Kidney epithelial cell (primary cell): ENCODE data around the gene TTLL11. TPM values are rescaled to one million over a fixed set of nuclear protein-coding genes. Genes with fewer than 3 reads are reported as not detected.

Experiments
- DNase-seq: peaks from one replicate; pipeline ENCODE4 v3.0.0-alpha.2; 2010; ENCODE audit warnings: low read depth
- H3K27me3 ChIP-seq: 2 replicates; pipeline ENCODE4 v1.6.0; 2011; ENCODE audit warnings: low read length; ENCODE audit not compliant: control insufficient read depth, insufficient read depth
- H3K36me3 ChIP-seq: 2 replicates; pipeline ENCODE4 v1.5.1; 2011; ENCODE audit warnings: low read length; ENCODE audit not compliant: control insufficient read depth, insufficient read depth
- H3K4me3 ChIP-seq: 2 replicates; pipeline ENCODE4 v1.5.1; 2011; ENCODE audit warnings: low read depth, mild to moderate bottlenecking, control low read depth, low read length
- total RNA-seq: library from RNA; depleted of rRNA; stranded (reverse); fragments of >200 nt; gene quantifications from 2 replicates; pipeline ENCODE4 v1.2.3, GENCODE V29; 2015
- TF ChIP-seq, protein P1 (sequence below): IDR thresholded peaks from 2 replicates; pipeline ENCODE4 v1.5.1; 2011; ENCODE audit warnings: mild to moderate bottlenecking, moderate library complexity, low read length, control low read depth, inconsistent platforms; ENCODE audit not compliant: insufficient read depth, poor library complexity, severe bottlenecking

The TTLL11 gene
- total RNA-seq, 1 donor from 2014 or later: 4.2 TPM

DNA sequence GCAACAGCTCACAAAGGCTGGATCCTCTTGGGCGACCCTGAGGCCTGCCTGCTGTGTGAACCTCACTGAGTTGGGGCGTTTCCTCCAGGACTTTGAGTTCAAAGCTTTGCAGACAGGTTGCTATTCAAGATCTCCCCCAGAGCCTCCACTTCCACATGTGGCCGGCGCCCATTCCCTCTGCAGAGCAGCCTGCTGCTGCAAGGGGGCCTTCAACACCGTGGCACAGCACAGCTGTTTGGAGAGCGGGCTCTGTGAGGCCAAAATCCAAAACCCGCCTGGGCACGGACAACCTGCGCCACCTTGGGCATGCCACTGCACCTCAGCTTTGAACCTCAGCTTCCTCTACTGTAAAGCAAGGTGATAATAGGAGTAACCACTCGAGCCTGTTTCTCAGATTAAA, 281.4 kb downstream of the TTLL11 start:
- no peak overlapping the region for H3K4me3 ChIP-seq
- peaks cover 11% of the 10 kb centered on the region for H3K27me3 ChIP-seq
- no peak for DNase-seq
- no peaks in the 10 kb centered on the region for H3K36me3 ChIP-seq
- TF ChIP-seq, protein P1, sequence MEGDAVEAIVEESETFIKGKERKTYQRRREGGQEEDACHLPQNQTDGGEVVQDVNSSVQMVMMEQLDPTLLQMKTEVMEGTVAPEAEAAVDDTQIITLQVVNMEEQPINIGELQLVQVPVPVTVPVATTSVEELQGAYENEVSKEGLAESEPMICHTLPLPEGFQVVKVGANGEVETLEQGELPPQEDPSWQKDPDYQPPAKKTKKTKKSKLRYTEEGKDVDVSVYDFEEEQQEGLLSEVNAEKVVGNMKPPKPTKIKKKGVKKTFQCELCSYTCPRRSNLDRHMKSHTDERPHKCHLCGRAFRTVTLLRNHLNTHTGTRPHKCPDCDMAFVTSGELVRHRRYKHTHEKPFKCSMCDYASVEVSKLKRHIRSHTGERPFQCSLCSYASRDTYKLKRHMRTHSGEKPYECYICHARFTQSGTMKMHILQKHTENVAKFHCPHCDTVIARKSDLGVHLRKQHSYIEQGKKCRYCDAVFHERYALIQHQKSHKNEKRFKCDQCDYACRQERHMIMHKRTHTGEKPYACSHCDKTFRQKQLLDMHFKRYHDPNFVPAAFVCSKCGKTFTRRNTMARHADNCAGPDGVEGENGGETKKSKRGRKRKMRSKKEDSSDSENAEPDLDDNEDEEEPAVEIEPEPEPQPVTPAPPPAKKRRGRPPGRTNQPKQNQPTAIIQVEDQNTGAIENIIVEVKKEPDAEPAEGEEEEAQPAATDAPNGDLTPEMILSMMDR: no peak

DNA sequence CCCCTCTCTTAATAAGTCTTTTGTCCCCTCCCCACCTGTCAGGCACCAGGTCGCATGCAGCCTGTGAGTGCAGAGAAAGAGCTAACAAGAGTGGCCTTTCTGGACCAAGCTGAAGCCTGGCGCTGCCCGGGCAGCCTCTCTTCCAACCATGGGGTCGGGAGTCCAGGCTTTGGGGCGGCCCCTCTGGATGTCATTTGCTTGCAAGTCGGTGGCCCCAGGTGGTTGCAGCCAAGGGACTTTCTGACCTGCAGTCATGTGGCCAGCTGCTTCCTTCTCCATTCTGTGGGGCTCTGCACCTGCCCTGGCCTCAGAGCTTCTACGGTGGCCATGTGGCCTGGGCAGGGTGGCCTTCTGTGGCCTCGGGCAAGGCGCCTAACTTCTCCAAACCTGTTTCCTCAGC, 282.0 kb downstream of the TTLL11 start:
- DNase-seq: no peak
- Histone ChIP-seq H3K36me3 (no peaks in the 10 kb centered on the region), H3K4me3 (no peak overlapping the region), H3K27me3 (peaks cover 11% of the 10 kb centered on the region)
- TF ChIP-seq, protein P1: no peak

DNA sequence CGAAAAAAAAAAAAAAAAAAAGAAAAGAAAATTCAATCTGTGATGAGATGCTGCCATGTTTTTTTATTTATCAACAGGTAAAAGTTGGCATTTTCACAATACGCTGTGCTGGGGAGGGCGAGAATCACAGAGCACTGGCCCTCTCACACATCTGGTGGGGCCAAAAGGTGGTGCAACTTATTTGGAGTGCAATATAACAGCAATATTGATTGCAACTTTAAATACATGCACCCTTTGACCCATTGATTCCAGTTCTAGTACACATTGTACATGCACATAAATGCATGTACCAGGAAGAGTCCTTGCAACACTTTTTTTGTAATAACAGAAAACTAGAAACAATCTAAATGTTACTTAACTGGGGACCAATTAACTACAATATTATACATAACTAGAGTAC, 282.6 kb downstream of the TTLL11 start:
- TF ChIP-seq, protein P1: no peak
- DNase-seq: no peak
- Histone ChIP-seq H3K27me3 (peaks cover 11% of the 10 kb centered on the region), H3K4me3 (no peak overlapping the region), H3K36me3 (no peaks in the 10 kb centered on the region)

DNA sequence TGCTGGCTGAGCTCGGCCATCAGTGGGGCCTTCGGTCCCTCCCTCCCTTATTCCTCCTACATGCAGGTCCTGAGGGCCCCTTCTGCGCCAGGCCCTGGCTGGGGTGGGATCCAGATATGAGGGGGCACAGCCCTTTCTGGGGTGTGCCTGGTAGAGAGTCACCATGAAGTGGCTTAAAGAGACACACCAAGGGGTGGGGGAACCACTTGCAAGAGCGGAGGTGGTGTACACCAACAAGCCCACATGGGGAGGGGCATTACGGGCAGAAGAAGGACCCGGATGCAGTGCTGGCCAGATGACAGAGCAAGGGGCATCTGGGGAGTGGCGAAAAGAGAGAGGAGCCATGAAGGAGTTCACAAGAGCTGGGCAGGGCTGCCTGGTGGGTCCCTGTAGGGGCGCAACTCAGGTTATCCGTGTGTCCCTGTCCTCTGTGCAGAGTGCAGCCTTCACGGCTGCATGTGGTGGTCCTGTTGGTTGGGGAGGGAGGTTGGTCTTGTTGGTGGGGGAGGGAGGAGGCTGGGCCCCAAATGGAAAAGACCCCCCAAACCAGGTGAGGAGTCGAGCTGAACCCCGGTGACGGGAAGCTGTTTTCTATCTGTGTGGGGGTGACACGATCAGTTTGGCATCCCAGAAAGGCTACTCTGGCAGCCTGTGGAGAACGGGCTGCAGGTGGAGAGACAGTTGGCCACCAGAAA, 283.6 kb downstream of the TTLL11 start:
- no peak for DNase-seq
- TF ChIP-seq, protein P1: no peak
- H3K27me3 ChIP-seq: peaks cover 7% of the 10 kb centered on the region
- no peaks in the 10 kb centered on the region for H3K36me3 ChIP-seq
- no peak overlapping the region for H3K4me3 ChIP-seq

DNA sequence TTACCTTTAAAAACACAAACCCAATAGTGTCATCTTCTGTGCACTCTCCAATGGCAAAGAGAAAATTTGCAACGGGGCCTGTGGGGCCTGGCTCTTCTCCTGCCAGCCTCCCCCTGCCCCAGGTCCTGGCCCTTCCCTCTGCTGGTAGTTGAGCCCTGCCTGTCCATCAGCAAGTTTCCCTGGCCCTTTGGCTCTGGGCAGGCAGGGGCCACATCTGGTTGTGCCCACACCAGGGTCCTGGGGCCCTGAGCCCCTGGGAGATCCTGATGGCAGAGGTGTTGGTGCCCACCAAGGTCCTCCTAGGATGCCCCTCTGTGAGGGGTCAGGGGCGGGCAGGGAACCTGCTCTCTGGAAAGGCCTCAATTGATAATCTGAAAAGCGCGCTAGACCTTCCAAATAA, 284.3 kb downstream of the TTLL11 start:
- no peaks in the 10 kb centered on the region for H3K36me3 ChIP-seq
- peaks cover 7% of the 10 kb centered on the region for H3K27me3 ChIP-seq
- TF ChIP-seq, protein P1: no peak
- no peak for DNase-seq
- H3K4me3 ChIP-seq: no peak overlapping the region

DNA sequence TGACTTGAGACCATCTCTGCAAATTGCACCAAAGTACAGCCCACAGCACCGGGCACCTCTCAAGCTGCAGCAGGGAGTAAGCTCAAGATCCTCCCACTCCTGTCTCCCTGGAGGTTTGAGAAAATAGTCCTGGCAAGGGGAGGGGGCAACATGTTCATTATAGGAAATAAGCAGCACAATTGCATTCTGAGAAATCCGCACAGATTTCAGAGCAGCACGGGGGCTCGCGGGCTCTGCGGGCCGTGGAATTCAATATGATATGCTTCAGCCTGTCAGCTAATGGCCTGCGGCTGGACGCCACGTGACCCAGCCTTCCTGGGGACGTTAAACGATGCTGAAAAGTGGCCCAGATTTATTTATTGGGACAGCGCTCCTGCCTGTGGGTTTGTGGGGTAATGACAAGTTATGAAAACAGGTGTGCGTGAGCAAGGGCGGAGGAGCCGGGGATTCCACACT, 285.3 kb downstream of the TTLL11 start:
- H3K27me3 ChIP-seq: peaks cover 8% of the 10 kb centered on the region
- TF ChIP-seq, protein P1: no peak
- H3K36me3 ChIP-seq: no peaks in the 10 kb centered on the region
- H3K4me3 ChIP-seq: no peak overlapping the region
- no peak for DNase-seq
